ENCODE measurements around the gene BHLHE23.

Gene BHLHE23

DNA sequence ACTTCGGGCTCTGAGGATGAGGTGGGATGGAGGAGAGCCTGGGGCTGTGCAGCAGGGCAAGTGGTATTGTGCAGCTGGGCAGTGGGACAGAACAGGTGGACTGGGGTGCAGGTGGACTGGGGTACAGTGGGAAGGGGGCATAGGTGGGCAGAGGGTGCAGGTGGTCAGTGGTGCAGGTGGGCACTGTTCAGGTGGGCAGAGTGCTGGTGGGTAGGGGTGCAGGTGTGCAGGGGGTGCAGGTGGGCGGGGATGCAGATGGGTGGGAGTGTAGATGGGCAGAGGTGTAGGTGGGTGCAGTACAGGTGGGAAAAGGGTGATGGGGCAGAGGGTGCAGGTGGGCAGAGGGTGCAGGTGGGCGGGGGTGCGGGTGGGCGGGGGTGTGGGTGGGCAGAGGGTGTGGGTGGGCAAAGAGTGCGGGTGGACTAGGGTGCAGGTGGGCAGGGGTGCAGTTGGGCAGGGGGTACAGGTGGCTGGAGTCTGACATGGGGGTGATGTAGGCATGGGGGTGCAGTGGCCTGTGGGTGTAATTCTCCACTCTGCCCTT lies 20.4 kb downstream of the BHLHE23 start:
- DNase-seq, result no peak

DNA sequence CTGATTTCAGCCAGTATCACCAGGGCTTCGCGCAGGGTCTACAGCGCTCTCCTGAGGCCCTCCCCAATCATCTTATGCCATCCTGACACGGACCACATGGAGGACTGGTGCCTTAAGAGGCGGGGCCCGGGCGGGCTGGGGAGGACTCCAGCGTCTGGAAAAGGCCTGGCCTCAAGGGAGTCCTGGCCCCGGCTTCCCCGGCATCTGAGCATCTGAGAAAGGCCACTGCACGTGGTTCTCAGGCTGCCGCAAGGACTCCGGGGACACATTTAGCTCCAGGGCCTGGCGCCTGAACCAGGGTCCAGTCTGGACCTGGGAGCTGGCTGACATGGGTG lies 21.4 kb downstream of the BHLHE23 start:
- no peak for DNase-seq

DNA sequence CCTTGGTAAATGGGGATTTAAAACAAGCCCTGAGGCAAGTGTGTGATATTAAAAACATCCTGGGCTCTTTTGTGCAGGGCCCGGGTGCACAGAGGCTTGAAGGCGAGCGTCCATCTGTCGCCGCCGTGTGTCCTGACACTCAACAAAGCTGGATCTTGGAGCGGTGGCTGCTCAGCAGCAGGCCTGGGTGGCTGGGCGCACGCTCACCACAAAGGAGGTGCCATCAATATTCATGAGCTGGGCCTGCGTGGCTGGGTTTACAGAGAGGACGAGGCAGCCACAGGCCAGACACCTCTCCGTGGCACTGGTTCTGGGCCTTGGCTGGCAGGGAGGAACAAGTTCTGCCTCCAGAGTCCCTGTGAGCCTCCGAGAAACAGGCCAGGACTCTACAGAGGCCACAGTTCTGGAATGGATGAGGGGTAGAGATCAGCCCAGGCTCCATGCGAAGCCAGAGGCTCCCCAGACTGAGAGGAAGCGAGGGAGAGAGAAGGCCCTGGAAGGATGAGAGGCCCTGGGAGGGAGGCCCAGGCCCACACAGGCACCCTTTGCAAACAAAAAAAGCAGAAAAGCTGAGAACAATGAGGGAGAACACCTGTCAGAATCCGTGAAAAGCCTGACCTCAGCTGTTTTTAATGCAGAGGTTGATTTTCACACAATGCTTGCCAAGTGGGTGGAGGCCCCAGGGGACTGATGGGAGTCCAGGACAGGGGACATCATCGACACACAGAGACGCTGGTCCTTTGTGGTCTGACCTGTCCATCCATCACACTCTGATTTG lies 21.9 kb downstream of the BHLHE23 start:
- no peak for DNase-seq

DNA sequence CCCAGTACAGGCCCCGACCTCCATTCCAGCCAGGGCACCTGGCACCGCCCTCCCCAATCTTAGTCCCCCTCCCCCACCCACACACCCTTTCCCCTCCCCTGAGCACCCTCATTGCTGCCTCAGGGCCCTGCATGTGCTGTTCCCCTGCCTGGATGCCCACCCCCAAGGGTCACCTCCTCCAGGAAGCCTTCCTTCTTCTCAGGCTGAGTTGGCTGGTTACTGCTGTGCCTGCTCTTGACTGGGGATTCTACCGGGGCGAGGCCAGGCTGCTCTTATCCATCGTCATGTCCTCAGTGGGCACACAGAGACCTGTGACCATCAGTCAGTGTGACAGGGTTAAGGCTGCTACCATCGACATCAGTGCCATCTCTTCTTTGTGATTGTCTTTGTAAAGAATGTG lies 23.6 kb downstream of the BHLHE23 start:
- DNase-seq, result no peak

DNA sequence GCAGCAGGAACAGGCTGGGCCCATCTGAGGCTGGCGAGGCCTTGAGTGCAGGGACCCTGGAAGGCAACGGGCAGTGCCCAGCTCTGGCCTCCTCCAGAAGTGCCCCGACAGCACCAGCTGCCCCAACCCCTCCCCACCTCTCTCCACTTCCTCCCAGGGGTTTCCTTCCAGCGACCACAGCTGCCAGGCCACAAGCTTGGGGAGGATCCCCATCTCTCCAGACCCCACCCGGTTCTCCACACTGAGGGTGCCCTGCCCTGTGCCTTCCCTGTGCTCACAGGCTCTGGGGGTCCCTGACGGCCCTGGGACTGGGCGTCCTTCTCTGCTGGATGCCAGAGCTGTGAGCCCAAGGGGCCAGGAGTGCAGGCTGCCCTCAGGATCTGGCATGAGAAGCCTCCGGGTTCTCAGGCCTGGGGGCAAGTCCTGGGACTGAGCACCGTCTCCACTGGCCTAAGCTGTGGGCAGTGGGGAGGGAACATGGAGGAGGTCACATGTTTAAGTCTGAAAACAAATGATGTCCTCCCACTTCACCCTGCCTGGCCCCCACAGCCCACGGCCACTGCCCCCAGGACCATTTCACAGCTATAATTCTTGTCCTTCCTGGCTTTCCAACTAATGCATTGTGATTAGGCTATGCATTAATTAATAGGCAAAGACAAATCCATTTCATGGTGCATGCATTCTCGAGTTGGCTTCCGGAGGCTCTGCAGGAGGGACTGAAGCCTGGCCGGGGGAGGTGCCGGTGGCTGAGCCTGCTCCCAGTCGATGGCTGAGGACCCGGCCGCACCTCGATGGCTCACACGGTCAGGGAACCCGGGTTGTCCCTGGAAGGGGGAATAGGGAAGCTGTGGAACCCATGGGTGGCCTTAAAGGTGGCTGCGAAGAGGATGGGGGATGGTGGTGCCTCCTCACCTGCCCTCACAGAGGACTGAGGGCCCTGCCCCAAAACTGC lies 24.4 kb downstream of the BHLHE23 start:
- peak; percentile 66 for DNase-seq

DNA sequence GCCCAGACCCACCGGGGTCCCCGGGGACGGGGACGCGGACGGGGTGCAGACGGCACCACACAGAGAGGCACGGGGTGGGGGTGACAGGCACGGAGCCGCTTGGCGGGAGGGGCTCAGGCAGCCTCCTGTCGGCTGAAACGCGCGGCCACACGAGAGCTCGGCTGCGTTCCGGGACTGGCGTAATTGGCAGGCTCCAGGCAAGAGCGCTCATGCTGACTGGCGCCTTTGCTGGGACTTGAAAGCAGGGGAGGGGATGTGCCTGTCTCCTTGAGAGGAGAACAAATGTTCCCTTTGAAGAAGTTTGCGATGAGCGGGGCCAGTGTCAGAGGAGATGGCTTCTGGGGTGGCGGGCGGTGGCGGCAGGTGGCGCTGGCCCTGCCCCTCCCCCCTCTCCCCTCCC lies 25.8 kb downstream of the BHLHE23 start:
- DNase-seq, result peak; percentile 72

DNA sequence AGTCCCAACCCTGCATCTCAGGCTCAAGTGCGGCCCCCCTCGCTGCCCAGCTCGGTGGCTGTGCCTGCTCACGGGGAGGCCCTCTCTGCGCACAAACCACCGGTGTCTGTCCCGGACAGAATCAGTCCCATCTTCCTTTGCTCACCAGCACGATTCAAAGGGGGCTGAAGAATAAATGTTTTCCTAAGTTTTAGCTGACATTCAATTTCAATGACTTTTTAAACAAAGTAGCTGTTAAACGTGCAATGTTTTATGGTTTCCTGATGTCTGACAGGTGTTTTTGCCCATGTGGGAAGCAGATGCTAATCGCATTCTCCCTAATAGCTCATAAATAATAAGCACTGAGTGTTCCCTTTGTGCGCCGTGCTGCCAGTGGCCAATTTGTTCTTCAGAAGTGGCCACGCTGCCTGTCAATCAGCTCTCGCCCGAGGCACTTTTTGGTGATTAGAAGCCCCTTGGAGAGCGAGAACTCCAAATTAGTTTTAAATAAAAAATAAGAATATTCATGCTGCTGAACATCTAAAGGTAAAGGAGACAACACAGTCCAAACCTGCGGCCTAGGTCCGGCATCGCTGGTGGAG lies 26.3 kb downstream of the BHLHE23 start:
- DNase-seq, result no peak

DNA sequence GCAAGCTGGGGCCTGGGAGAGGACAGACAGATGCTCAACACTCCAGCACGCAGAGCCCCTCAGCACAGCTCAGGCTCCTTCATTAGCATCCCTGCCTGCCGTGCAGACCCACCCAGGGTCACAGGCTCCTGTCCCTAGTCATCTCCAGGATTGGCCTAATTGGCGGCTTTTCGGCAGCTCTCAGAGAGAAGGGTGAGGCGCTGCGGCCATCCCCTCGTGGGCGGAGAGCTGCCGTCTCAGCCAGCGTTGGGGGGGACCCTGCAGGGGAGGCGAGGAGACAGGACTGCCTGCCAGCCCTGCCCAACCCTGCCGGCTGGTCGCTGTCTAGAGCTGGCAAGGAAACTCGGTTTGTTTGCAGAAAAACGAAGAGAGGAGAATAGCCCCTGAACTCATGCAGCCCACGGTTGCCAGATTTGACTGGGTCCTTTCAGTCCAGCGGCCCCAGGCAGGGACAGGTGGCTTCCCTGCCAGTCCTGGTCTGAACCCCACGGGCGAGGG lies 26.8 kb downstream of the BHLHE23 start:
- DNase-seq, result no peak

DNA sequence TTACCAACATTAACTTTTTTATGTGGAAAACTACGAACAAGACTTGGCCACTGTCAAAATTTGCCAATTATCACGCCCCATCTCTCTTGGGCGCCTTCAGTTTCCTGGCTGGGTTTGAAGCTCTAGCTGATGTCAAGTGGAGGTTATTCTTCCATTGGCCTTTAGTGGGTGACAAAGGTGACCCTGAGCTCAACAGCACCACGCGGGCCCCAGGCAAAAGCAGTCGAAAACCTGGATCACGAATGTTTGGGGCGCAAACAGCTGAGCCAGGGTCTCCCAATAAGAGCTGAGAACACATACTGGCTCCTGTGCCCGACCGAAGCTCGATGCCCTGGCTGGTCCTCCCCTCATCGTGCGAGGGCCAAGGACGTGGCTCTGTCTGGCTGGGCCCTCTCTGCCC lies 27.5 kb downstream of the BHLHE23 start:
- DNase-seq, result no peak

DNA sequence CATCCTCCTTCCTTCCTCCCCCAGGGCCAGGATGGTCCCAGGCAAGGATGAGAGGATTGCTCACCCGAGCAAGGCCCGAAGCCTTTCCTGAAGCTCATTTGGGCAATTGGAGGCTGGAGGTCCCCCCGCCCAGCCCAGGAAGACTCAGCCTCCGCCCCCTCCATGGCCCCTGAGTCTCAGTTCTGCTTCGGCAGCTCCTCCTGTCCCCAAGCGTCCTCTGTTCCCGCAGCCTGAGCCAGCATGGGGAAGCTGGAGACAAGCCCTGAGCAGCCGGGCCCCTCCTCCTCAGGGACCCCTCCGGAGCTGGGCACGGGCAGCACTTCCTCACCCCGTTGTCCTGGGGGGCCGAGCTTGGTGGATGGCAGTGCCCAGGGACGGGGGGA lies 28.2 kb downstream of the BHLHE23 start:
- DNase-seq, result peak; percentile 78

DNA sequence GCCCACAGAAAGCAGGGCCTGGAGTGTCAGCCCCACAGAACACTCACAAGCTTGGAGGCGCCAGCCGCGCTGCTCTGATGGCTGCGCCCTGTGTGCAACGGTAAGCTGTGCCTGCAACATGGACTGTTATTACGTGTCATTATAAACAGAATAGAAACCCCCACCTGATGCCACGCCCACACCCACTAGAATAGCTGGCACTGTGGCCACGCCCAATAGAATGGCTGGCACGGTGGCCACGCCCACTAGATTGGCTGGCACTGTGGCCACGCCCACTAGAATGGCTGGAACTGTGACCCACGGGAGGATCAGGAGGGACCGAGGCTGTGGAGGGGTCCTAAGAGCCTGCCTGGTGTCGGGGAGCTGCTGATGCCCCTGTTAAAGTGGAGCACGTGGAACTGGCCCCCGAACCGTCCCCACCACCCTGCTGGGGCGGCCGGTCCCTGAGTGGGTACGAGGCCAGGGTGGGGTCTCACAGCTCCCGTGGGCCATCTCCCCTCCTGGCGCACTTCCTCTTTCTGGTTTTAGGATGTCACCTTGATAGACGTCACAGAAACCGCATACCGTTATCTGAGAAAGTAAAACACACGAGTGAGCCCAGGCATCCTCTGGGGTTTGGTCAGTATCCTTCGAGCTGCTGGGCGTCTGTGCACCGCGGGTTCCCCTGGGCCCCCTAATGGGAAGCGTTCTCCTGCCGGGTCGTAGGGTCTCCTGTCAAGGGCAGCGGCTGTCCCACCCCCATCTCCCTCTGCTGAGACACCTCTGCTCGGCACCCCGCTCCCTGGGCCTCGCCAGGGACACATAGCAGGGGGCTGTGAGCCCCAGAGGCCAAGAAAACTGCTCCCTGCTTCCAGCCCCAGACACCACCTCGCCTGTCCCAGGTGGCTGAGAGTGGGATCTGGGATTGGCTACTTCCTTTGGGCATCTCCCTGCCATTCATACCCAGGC lies 28.9 kb downstream of the BHLHE23 start:
- peak; percentile 56 for DNase-seq

DNA sequence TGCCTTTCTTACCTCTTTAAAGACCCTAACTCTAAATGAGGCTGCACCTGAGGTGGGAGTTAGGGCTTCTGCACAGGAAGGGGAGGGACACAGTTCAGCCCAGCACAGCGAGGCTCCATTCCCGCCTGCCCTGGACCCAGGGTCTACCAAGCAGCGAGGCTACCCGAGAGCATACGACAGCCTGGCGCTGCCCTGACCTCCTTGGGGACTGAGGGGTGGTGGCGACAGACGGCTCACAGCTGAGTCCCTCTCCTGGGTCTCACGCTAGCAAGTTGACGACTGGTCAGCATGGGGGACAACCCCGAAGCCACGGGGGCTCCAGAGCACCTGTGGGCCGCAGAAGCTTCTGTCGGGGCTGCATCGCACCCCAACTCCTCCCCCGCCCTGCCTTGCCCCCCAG lies 29.9 kb downstream of the BHLHE23 start:
- DNase-seq, result no peak

DNA sequence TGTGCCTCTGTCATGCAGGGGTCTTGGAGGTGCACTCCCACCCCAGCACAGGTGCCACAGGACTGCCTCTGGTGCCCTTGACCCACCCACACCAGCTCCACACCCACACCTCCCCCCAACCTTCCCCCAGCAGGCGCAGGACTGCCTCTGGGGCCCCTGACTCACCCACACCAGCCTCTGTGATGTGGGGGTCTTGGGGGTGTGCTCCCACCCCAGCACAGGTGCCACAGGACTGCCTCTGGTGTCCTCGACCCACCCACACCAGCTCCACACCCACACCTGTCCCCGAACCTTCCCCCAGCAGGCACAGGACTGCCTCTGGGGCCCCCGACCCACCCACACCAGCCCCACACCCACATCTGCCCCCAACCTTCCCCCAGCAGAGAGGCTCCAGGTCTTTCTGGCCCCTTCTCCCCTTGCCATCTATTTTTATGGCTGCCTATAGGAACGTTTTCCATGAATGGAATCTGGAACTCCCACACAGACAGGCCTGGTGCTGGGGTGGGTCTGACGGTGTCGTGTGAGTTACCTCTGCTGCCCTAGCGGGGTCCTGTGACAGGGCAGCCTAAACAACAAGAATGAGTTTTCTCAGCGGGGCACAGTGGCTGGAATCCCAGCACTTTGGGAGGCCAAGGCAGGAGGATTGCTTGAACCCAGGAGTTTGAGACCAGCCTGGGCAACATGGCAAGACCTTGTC lies 30.8 kb downstream of the BHLHE23 start:
- no peak for DNase-seq

DNA sequence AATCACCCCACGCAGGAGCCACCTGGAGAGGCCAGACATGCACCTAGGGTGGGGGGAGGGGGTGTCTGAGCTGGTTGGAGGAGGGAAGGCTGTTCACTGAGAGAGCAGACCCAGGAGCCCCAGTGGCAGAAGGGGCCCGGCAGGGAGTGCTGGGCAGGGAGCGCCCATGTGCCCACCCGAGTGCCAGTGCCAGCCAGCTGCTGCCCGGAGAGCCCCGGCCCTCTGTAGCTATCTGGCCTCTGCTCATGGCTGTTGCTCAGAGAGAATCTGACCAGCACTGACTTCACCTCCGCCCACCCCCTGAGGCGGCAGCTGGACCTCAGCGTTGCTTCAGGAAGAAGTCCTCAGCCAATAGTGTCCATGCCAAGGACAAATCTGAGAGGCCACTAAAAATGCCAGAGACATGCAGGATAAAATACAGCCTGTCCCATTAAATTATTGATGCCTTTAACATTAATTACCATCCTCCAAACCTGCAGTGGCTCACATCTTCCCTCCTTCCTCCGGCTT lies 31.5 kb downstream of the BHLHE23 start:
- no peak for DNase-seq

DNA sequence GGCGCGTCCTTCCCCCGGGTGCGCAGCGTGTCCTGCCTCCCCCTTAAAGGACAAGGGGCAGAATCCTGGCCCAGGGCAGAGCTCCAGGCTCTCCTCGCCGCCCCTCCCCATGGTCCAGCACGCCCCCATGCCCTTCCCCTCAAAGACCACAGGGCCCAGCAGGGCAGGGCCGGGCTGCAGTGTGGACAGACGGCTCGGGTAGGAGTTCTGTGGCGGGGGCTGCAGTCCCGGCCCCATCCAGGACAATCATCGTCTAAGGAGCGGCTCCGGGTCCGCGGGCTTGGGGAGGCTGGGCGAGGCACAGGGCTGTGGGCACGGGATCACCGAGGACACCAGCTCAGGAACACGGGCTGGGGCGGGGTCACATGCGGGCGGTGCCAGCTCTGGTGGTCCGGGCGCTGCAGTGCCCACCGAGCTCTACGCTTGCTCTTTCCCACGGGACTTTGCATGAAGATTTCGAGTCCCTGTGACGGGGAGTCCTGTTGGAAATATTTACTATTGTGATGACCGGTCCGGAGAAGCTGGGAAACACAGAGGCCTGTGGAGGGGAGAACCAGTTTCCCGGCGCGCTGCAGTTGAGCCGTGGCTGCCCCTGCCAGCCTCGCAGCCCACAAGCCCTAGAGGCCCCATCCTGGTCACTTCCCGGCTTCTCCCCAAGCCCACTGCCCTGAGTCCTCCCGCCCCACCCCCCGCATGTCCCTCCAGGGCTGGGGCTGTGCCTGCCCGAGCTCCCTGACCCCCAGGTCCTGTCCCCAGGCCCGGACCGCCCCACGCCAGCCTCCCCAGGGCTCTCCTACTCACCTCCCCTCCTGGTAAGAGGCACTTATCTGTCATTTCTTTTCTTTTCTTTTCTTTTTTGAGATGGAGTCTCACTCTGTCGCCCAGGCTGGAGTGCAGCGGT lies 33.7 kb downstream of the BHLHE23 start:
- no peak for DNase-seq

DNA sequence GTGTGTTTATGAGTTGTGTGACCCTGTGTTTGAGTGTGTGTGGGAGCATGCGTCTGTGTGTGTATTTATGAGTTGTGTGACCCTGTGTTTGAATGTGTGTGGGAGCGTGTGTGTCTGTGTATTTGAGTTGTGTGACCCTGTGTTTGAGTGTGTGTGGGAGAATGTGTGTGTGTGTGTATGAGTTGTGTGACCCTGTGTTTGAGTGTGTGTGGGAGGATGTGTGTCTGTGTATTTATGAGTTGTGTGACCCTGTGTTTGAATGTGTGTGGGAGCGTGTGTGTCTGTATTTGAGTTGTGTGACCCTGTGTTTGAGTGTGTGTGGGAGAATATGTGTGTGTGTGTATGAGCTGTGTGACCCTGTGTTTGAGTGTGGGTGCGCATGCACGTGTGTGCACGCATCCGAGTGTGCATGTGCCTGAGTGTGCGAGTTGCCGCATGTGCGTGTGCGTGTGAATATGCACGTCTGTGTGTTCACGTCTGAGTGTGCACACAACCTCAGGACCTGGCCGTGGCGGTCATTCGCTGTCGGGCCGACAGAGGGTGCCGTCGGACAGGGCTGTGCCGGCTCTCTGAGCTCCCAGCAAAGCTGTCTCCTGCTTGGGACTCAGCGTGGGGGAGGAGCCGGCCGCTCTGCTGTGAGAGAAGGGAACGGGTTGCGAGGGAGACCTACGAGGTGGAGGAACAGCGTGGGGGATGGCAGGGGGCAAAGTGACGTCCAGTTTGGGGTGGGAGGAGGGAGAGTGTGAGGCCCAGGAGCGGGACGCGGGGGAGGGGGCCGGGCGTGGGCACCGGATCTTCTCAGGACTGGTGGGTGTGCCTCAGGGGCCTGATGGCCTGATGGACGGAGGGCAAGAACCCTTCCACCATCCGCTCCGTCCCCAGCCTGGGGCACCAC lies 34.6 kb downstream of the BHLHE23 start:
- peak; percentile 82 for DNase-seq

DNA sequence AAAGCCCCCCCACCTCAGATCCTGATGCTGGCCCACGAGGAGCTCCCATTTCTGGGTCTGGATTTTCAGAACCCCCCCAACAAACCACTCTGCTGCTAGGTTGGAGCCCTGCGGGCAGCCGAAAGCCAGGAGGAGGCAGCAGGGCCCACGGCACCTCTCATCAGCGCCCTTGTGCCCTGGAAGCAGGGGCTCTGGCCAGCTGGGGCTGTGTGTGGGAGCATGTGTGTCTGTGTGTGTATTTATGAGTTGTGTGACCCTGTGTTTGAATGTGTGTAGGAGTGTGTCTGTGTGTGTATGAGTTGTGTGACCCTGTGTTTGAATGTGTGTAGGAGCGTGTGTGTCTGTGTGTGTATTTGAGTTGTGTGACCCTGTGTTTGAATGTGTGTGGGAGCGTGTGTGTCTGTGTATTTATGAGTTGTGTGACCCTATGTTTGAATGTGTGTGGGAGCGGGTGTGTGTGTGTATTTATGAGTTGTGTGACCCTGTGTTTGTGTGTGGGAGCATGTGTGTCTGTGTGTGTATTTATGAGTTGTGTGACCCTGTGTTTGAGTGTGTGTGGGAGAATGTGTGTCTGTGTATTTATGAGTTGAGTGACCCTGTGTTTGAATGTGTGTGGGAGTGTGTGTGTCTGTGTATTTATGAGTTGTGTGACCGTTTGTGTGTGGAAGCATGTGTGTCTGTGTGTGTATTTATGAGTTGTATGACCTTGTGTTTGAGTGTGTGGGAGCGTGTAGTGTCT lies 35.4 kb downstream of the BHLHE23 start:
- no peak for DNase-seq

Measured in MV-4-11 (cell line).